Smooth muscle cell (in vitro differentiated cells): ENCODE data around the gene MESP2. TPM values are rescaled to one million over a fixed set of nuclear protein-coding genes. Genes with fewer than 3 reads are reported as not detected.

Source experiments
- DNase-seq: peaks from one replicate; lab custom pipeline; 2025; ENCODE audit not compliant: unreplicated experiment; lab: John Stamatoyannopoulos, UW
- H2AFZ ChIP-seq: fragments of 200-600 bp; sonication (generic); 2 replicates; pipeline ENCODE4 v1.6.0; 2016; ENCODE audit warnings: antibody characterized with exemption, low read depth, mild to moderate bottlenecking
- H3F3A ChIP-seq: fragments of 200-600 bp; sonication (generic); 2 replicates; pipeline ENCODE4 v1.6.0; 2017; ENCODE audit warnings: antibody characterized with exemption, low read depth
- H3K27ac ChIP-seq: fragments of 200-600 bp; sonication (generic); 2 replicates; pipeline ENCODE4 v1.5.1; 2016; ENCODE audit warnings: low read depth, mild to moderate bottlenecking
- H3K27me3 ChIP-seq: fragments of 200-600 bp; sonication (generic); 2 replicates; pipeline ENCODE4 v1.6.1; 2016; ENCODE audit warnings: low read depth, mild to moderate bottlenecking
- H3K36me3 ChIP-seq: fragments of 200-600 bp; sonication (generic); 2 replicates; pipeline ENCODE4 v1.5.1; 2016; ENCODE audit warnings: low read depth
- H3K4me1 ChIP-seq: fragments of 200-600 bp; sonication (generic); 2 replicates; pipeline ENCODE4 v1.5.1; 2016; ENCODE audit warnings: low read depth
- H3K4me2 ChIP-seq: fragments of 200-600 bp; sonication (generic); 2 replicates; pipeline ENCODE4 v1.6.0; 2016; ENCODE audit warnings: mild to moderate bottlenecking
- H3K4me3 ChIP-seq: fragments of 200-600 bp; sonication (generic); 2 replicates; pipeline ENCODE4 v1.5.1; 2016; ENCODE audit warnings: mild to moderate bottlenecking
- H3K79me2 ChIP-seq: fragments of 200-600 bp; sonication (generic); 2 replicates; pipeline ENCODE4 v1.6.0; 2016; ENCODE audit warnings: low read depth, mild to moderate bottlenecking
- H3K9ac ChIP-seq: fragments of 200-600 bp; sonication (generic); 2 replicates; pipeline ENCODE4 v1.6.0; 2016; ENCODE audit warnings: low read depth
- H3K9me3 ChIP-seq: fragments of 200-600 bp; sonication (generic); replicated peaks from 2 replicates; pipeline ENCODE4 v1.5.1; 2016; ENCODE audit warnings: low read depth
- H4K20me1 ChIP-seq: fragments of 200-600 bp; sonication (generic); 2 replicates; pipeline ENCODE4 v1.6.0; 2016; ENCODE audit warnings: low read depth
- WGBS: methylation state at CpG from one replicate; pipeline ENCODE4 v1.1.7; 2016; ENCODE audit warnings: low lambda C conversion rate; 5-methylcytosine and 5-hydroxymethylcytosine counted together
- polyA plus RNA-seq: library from polyadenylated mRNA; unstranded; fragments of >200 nt; fragmentation: Nextera tagmentation; extraction: Ambion mirVana; gene quantifications from 2 replicates; pipeline ENCODE4 v1.2.1, GENCODE V29; 2016
- total RNA-seq: library from RNA; depleted of rRNA; stranded (reverse); fragments of >200 nt; gene quantifications from 2 replicates; pipeline ENCODE4 v1.2.3, GENCODE V29; 2014
- TF ChIP-seq, protein P1 (sequence below): fragments of 200-600 bp; sonication (generic); IDR thresholded peaks from 2 replicates; pipeline ENCODE4 v1.5.1; 2017; ENCODE audit warnings: borderline replicate concordance, mild to moderate bottlenecking, antibody characterized with exemption; ENCODE audit not compliant: insufficient read depth, poor library complexity, severe bottlenecking

MESP2 gene
- total and polyA plus RNA-seq, 2 experiments from 2014 or later = 0.09 TPM; not detected in 1

DNA sequence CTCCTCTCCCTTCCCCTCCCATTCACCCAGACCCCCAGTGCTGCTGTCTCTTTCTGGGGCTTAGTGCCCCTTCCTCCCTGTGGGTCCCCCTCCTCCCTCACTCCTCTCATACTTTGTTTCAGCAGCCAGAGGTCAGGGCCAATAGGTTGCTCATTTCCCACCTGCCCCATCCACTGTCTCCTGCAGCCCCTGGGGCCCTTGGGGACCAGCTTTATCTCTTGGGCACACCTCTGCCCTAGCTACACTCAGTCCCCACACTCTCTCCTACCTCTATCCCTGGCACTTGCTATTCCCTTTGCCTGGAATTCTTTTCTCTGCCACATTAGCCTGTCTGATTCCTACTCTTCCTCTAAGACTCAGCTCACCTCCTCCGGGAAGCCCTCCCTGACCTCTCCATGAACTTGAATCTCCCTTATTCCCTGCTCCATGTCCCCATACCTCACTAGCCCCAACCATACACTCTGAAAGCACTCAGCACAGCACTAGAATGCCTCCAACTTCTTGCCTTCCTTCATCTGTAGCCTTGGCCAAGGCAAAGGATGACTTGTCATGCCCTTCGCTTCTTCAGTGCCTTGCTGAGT is 23.9 kb downstream of the MESP2 start:
- H3F3A ChIP-seq = no peaks in the 10 kb centered on the region
- H3K4me2 ChIP-seq = no peak overlapping the region
- H3K4me1 ChIP-seq = no peaks in the 10 kb centered on the region
- H3K9me3 ChIP-seq = no peaks in the 10 kb centered on the region
- H4K20me1 ChIP-seq = no peaks in the 10 kb centered on the region
- no peak overlapping the region for H3K27ac ChIP-seq
- WGBS = 96% methylated on average over 2 of the region's 2 CpGs
- no peak for DNase-seq
- no peak overlapping the region for H3K4me3 ChIP-seq
- no peaks in the 10 kb centered on the region for H3K79me2 ChIP-seq
- no peak overlapping the region for H3K9ac ChIP-seq
- H2AFZ ChIP-seq = no peak overlapping the region
- TF ChIP-seq, protein P1, sequence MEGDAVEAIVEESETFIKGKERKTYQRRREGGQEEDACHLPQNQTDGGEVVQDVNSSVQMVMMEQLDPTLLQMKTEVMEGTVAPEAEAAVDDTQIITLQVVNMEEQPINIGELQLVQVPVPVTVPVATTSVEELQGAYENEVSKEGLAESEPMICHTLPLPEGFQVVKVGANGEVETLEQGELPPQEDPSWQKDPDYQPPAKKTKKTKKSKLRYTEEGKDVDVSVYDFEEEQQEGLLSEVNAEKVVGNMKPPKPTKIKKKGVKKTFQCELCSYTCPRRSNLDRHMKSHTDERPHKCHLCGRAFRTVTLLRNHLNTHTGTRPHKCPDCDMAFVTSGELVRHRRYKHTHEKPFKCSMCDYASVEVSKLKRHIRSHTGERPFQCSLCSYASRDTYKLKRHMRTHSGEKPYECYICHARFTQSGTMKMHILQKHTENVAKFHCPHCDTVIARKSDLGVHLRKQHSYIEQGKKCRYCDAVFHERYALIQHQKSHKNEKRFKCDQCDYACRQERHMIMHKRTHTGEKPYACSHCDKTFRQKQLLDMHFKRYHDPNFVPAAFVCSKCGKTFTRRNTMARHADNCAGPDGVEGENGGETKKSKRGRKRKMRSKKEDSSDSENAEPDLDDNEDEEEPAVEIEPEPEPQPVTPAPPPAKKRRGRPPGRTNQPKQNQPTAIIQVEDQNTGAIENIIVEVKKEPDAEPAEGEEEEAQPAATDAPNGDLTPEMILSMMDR = no peak
- no peaks in the 10 kb centered on the region for H3K27me3 ChIP-seq
- no peaks in the 10 kb centered on the region for H3K36me3 ChIP-seq

DNA sequence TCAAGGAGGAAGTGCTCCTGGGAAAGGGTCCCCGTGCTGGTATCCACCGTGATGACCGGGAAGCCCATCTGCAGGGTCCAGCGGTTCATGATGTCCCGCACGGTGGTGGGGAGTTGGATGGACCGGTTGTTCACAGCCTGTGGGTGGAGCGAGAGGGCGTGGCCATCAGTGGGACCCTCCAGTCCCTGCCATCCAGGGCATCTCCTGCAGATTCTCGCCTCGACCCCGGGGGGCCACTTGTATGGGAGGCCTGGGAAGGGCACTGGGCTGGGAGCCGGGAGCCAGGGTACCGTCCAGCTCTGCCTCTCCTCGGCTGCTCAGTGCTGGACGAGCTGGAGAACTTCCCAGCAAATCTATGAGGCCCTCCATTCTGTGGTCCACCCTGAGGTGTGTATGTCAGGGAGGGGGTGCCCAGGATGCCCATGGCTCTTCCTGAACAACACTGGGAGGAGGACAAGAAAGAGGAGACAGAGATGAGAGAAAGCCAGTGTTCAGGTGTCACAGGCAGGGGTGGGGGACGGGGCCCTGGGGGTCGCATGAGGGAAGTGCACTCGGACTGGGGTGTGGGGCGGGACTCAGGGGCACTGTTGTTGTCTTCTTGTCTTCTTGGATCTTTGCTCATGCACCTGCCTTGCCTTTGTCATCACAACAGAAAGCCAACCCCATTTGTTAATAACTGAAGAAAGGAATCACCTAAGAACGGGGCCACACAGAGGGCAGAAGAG is 25.5 kb downstream of the MESP2 start:
- Histone ChIP-seq H2AFZ (no peak overlapping the region), H3K4me2 (no peak overlapping the region), H3K9ac (no peak overlapping the region), H3K79me2 (no peaks in the 10 kb centered on the region), H3K4me3 (no peak overlapping the region), H3F3A (no peaks in the 10 kb centered on the region), H3K27ac (no peak overlapping the region), H3K36me3 (no peaks in the 10 kb centered on the region), H3K4me1 (no peaks in the 10 kb centered on the region), H4K20me1 (no peaks in the 10 kb centered on the region), H3K9me3 (no peaks in the 10 kb centered on the region), H3K27me3 (no peaks in the 10 kb centered on the region)
- 96% methylated on average over 19 of the region's 21 CpGs for WGBS
- TF ChIP-seq, protein P1 = no peak
- no peak for DNase-seq

DNA sequence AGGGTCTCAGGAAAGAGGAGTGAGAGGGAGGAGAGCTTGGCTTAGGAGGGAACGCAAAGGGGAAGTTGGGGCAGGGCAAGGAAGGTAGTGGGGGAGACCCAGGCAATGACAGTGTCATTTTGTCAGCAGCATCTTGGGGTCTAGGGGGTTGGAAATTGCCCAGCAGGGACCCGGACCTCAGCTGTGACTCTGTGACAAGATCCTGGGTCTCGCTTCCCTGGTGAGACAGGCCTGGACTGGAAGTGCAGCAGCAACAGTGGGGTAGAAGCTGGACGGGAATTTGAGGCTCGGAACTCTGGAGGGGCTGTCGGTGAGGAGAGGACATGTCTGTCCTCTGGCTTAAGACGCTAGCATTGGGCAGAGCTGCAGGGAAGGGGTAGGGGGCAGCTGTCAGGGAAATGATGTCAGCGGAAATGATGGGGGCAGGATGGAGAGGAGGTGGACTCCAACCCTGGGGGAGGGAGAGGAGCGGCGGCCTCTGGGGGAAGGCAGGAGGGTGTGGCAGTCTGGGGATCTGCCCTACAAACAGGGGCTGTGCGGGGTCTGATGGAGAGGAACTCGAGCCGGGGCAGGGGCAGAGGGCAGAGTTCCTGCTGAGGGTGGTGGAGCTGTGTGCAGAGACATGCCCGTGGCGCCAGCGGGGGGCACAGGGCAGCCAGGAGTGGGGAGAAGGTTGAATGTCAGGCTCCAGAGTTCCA is 26.2 kb downstream of the MESP2 start:
- H3K27me3 ChIP-seq = no peaks in the 10 kb centered on the region
- H4K20me1 ChIP-seq = no peaks in the 10 kb centered on the region
- 82% methylated on average over 16 of the region's 16 CpGs for WGBS
- DNase-seq = no peak
- H3K4me3 ChIP-seq = no peak overlapping the region
- no peaks in the 10 kb centered on the region for H3K79me2 ChIP-seq
- H3K9me3 ChIP-seq = no peaks in the 10 kb centered on the region
- no peak overlapping the region for H3K27ac ChIP-seq
- TF ChIP-seq, protein P1 = no peak
- H3F3A ChIP-seq = no peaks in the 10 kb centered on the region
- H3K36me3 ChIP-seq = no peaks in the 10 kb centered on the region
- H3K4me2 ChIP-seq = no peak overlapping the region
- no peak overlapping the region for H2AFZ ChIP-seq
- H3K4me1 ChIP-seq = no peaks in the 10 kb centered on the region
- no peak overlapping the region for H3K9ac ChIP-seq
